HEK293T (cell line): ENCODE measurements around the gene SCLT1.

Experiments used
- CTCF ChIA-PET: fragments of 350-600 bp; formaldehyde crosslinking; extraction: SDS; loops from one replicate; lab custom pipeline; 2021; ENCODE audit warnings: antibody characterized with exemption, inconsistent platforms; lab: Yijun Ruan, JAX
- POLR2A ChIA-PET: fragments of 350-600 bp; formaldehyde crosslinking; extraction: SDS; loops from one replicate; lab custom pipeline; 2020; ENCODE audit warnings: antibody characterized with exemption, inconsistent platforms; lab: Yijun Ruan, JAX
- DNase-seq: peaks from one replicate; pipeline ENCODE4 v3.0.0; 2012; ENCODE audit warnings: mixed read lengths; ENCODE audit errors: extremely low spot score
- ARNT ChIP-seq: fragments of 450-650 bp; IDR thresholded peaks from 2 replicates; pipeline ENCODE4 v1.6.1; 2017; ENCODE audit warnings: mild to moderate bottlenecking
- BHLHE40 ChIP-seq: fragments of 450-650 bp; IDR thresholded peaks from 2 replicates; pipeline ENCODE4 v1.6.1; 2016; ENCODE audit warnings: mild to moderate bottlenecking, moderate library complexity, borderline replicate concordance
- CTBP1 ChIP-seq: fragments of 450-650 bp; IDR thresholded peaks from 2 replicates; pipeline ENCODE4 v1.6.1; 2016; ENCODE audit warnings: borderline replicate concordance
- ELF4 ChIP-seq: fragments of 450-650 bp; IDR thresholded peaks from 2 replicates; pipeline ENCODE4 v1.6.1; 2017; ENCODE audit warnings: antibody characterized with exemption
- FOXA1 ChIP-seq: fragments of 450-650 bp; IDR thresholded peaks from 2 replicates; pipeline ENCODE4 v1.6.1; 2016; ENCODE audit warnings: mild to moderate bottlenecking
- FOXK2 ChIP-seq: fragments of 450-650 bp; IDR thresholded peaks from 2 replicates; pipeline ENCODE4 v1.6.1; 2016; ENCODE audit warnings: mild to moderate bottlenecking
- FOXM1 ChIP-seq: fragments of 450-650 bp; IDR thresholded peaks from 2 replicates; pipeline ENCODE4 v1.6.1; 2017; ENCODE audit warnings: mild to moderate bottlenecking, borderline replicate concordance
- HDGF ChIP-seq: fragments of 450-650 bp; IDR thresholded peaks from 2 replicates; pipeline ENCODE4 v1.6.1; 2017; ENCODE audit warnings: antibody characterized with exemption, borderline replicate concordance
- L3MBTL2 ChIP-seq: fragments of 450-650 bp; conservative IDR thresholded peaks from 2 replicates; pipeline ENCODE4 v1.6.1; 2016; ENCODE audit warnings: mild to moderate bottlenecking
- LEF1 ChIP-seq: fragments of 450-650 bp; IDR thresholded peaks from 2 replicates; pipeline ENCODE4 v1.6.1; 2017; ENCODE audit warnings: mild to moderate bottlenecking, borderline replicate concordance
- NFRKB ChIP-seq: fragments of 450-650 bp; IDR thresholded peaks from 2 replicates; pipeline ENCODE4 v1.6.1; 2016; ENCODE audit warnings: mild to moderate bottlenecking, moderate library complexity
- SP1 ChIP-seq: fragments of 450-650 bp; IDR thresholded peaks from 2 replicates; pipeline ENCODE4 v1.6.1; 2017
- SUZ12 ChIP-seq: fragments of 450-650 bp; IDR thresholded peaks from 2 replicates; pipeline ENCODE4 v1.6.1; 2016; ENCODE audit warnings: mild to moderate bottlenecking
- TARDBP ChIP-seq: fragments of 450-650 bp; IDR thresholded peaks from 2 replicates; pipeline ENCODE4 v1.6.1; 2016
- ZNF384 ChIP-seq: fragments of 450-650 bp; IDR thresholded peaks from 2 replicates; pipeline ENCODE4 v1.6.1; 2016
- TF ChIP-seq, protein P1 (sequence below): fragments of 450-650 bp; IDR thresholded peaks from 2 replicates; pipeline ENCODE4 v1.6.1; 2016

The SCLT1 gene

DNA sequence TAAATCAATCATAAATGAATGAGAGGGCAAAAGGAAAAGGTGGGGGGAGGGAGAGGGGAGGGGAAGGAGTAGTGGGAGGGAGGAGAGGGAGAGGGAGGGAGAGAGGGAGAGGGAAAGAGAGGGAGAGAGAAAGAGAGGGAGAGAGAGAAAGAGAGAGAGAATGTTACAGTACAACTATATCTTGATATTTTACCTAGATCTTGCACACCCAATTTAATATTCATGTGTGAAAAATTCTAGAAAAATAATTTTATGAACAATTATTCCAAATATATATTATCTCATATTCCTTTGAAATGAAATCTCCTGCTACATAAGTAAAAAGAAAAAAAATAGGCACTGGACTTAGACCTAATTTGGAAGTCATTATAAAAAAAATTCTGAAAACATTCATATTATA, 120.0 kb downstream of the SCLT1 start:
- TF ChIP-seq FOXM1 (no peak), CTBP1 (no peak), L3MBTL2 (no peak), HDGF (no peak), NFRKB (no peak), ARNT (no peak), SP1 (no peak), LEF1 (no peak)
- ChIA-PET CTCF (no interaction called here), POLR2A (no interaction called here)
- no peak for DNase-seq

- ChIA-PET CTCF (no interaction called here), POLR2A (no interaction called here)
- TF ChIP-seq FOXA1 (no peak), SUZ12 (no peak), BHLHE40 (no peak), HDGF (no peak), SP1 (no peak), ARNT (no peak), NFRKB (no peak), ZNF384 (no peak), ELF4 (no peak), FOXK2 (no peak), TARDBP (no peak), LEF1 (no peak), CTBP1 (no peak)
- TF ChIP-seq, protein P1, sequence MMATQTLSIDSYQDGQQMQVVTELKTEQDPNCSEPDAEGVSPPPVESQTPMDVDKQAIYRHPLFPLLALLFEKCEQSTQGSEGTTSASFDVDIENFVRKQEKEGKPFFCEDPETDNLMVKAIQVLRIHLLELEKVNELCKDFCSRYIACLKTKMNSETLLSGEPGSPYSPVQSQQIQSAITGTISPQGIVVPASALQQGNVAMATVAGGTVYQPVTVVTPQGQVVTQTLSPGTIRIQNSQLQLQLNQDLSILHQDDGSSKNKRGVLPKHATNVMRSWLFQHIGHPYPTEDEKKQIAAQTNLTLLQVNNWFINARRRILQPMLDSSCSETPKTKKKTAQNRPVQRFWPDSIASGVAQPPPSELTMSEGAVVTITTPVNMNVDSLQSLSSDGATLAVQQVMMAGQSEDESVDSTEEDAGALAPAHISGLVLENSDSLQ, result no peak
- DNase-seq, result no peak
These were observed 131.9 kb downstream of the SCLT1 start for GRCh38 chr4:128961405-128961804.

- CTCF ChIA-PET, result no interaction called here
- POLR2A ChIA-PET, result no interaction called here
- TF ChIP-seq FOXK2 (no peak), L3MBTL2 (no peak), SUZ12 (no peak), FOXA1 (no peak), FOXM1 (no peak), NFRKB (no peak), TARDBP (no peak)
- no peak for DNase-seq
These were observed 135.1 kb downstream of the SCLT1 start for GRCh38 chr4:128958194-128958593.

- no peak for DNase-seq
- ChIA-PET CTCF (no interaction called here), POLR2A (no interaction called here)
- TF ChIP-seq ARNT (no peak), FOXM1 (no peak), NFRKB (no peak), CTBP1 (no peak), L3MBTL2 (no peak), FOXK2 (no peak), SP1 (no peak), SUZ12 (no peak), FOXA1 (no peak), HDGF (no peak), BHLHE40 (no peak), ZNF384 (no peak), LEF1 (no peak), ELF4 (no peak), TARDBP (no peak)
- TF ChIP-seq, protein P1, result no peak
These were observed 135.9 kb downstream of the SCLT1 start for GRCh38 chr4:128957459-128957858.

DNA sequence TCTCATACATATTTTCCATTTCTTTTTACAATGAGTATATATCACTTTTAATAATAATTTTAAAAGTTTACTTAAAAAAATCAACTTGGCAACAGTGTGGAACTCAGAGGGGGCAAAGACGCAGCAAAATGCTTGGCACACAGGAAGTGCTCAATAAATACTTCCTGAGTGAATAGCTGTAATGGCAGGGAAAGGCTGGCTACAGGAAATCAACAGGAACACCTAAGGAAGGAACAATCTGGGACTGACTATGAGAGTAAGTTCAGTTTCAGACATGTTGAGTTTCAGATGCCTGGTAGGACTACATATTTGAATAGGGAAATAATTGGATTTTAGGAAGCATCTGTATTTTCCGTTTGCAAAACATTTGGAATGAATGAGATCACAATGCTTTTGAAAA, 137.6 kb downstream of the SCLT1 start:
- DNase-seq, result no peak
- POLR2A ChIA-PET, result no interaction called here
- TF ChIP-seq TARDBP (no peak), ZNF384 (no peak), CTBP1 (no peak), FOXM1 (no peak), SUZ12 (no peak), ELF4 (no peak), HDGF (no peak), SP1 (no peak)
- TF ChIP-seq, protein P1, result no peak
- CTCF ChIA-PET, result no interaction called here

GRCh38 chr4:128954941-128955340, 138.4 kb downstream of the SCLT1 start:
- no peak for DNase-seq
- CTCF ChIA-PET, result no interaction called here
- POLR2A ChIA-PET, result no interaction called here
- TF ChIP-seq FOXA1 (no peak), BHLHE40 (no peak), FOXK2 (no peak), CTBP1 (no peak), L3MBTL2 (no peak), ELF4 (no peak), FOXM1 (no peak), SP1 (no peak), ARNT (no peak), TARDBP (no peak), SUZ12 (no peak), LEF1 (no peak), ZNF384 (no peak), NFRKB (no peak), HDGF (no peak)
- TF ChIP-seq, protein P1, result no peak
